Fibroblast of skin of left quadriceps (primary cell): Measurements from ENCODE around the gene ZFP36.
A peak's percentile ranks its signal among the peaks of the same experiment; 100 is the strongest.

Experiments used
- DNase-seq, 2 experiments: peaks; one replicate each; pipeline ENCODE4 v3.0.0-alpha.2; 2013; ENCODE audit warnings: low read depth in 2 of 2

The ZFP36 gene

GRCh38 chr19:39405958-39406655 lies 540 bp upstream of the ZFP36 start:
- no peak for DNase-seq

- DNase-seq = no peak
These were observed 688 bp downstream of the ZFP36 start for GRCh38 chr19:39407410-39407659.

- no peak for DNase-seq
These were observed 1.2 kb downstream of the ZFP36 start for GRCh38 chr19:39407660-39408391.

GRCh38 chr19:39408392-39409207 lies 2.0 kb downstream of the ZFP36 start:
- no peak for DNase-seq

GRCh38 chr19:39409208-39410016 lies 2.8 kb downstream of the ZFP36 start:
- DNase-seq = no peak

- no peak for DNase-seq
These were observed 3.6 kb downstream of the ZFP36 start for GRCh38 chr19:39410017-39410830.

- DNase-seq = no peak
These were observed 4.1 kb downstream of the ZFP36 start for GRCh38 chr19:39410831-39411080.

GRCh38 chr19:39411081-39411831 lies 4.6 kb downstream of the ZFP36 start:
- DNase-seq = no peak

GRCh38 chr19:39411832-39412099 lies 5.1 kb downstream of the ZFP36 start:
- peak; percentile 82 to 86 for DNase-seq

GRCh38 chr19:39412100-39412866 lies 5.6 kb downstream of the ZFP36 start, which contains the start of gene PLEKHG2:
Gene PLEKHG2, plus strand, starts transcription at chr19:39412669. Its CDS starts 1,418 bp downstream, at chr19:39414087.
- DNase-seq = peak; percentile 100

- no peak for DNase-seq
These were observed 6.2 kb downstream of the ZFP36 start for GRCh38 chr19:39412867-39413271.

- DNase-seq = no peak
These were observed 6.7 kb downstream of the ZFP36 start for GRCh38 chr19:39413272-39413910.

GRCh38 chr19:39413911-39414608 lies 7.4 kb downstream of the ZFP36 start:
- DNase-seq = no peak

- no peak for DNase-seq
These were observed 8.7 kb downstream of the ZFP36 start for GRCh38 chr19:39415111-39416046.

- DNase-seq = no peak
These were observed 9.8 kb downstream of the ZFP36 start for GRCh38 chr19:39416152-39417120.

GRCh38 chr19:39417463-39418181 lies 11.0 kb downstream of the ZFP36 start:
- no peak for DNase-seq
